ENCODE results near the gene CACNA2D1. TPM values are rescaled to one million over a fixed set of nuclear protein-coding genes. Genes with fewer than 3 reads are reported as not detected.

Gene CACNA2D1
- polyA plus RNA-seq, 1 donor: 33.9 TPM

DNA sequence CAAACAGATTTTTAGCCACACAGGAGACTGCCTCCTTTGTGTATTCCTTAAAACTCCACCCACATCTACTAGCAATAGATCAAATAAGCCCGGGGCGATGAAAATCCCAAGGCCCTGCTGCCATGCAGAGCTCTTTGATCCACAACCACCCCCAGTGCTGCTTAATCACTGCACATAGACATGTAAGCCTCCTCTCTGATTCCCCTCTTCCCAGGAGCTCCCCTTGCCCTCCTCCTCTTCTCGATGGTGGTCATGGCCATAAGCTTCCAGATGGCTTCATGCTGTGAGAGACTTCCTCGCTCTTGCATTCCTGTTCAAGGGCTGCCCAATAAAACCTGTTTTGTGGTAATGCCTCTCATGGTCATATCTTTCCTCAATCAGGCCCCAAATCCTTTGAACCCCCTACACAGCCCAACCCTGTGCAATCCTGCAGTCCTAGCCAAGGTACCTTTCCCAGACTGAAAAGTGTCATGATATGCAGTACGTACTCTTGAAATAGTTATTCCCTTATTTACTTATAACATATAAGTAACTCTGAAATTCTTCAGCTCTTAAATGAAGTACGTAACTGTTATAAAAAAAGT is 158.5 kb downstream of the CACNA2D1 start:
- DNase-seq: no peak

DNA sequence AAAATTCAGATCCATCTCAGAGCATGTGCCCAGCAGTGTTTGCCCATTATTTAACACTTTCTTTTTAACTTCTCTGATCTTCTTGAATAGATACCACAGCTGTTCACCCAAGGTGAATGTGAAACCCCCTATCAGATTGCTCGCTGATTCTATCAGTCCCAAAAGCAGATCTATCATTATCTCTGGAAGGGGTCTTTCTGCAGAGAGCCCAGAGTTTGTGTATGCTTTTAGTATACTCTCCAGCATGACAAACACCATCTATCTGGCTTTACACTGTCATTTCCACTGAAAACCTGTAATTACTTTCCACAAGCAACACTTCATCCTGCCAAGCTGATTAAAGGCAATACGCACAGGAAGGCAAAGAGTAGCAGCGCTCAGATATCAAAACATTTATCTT is 168.2 kb downstream of the CACNA2D1 start:
- DNase-seq: no peak

DNA sequence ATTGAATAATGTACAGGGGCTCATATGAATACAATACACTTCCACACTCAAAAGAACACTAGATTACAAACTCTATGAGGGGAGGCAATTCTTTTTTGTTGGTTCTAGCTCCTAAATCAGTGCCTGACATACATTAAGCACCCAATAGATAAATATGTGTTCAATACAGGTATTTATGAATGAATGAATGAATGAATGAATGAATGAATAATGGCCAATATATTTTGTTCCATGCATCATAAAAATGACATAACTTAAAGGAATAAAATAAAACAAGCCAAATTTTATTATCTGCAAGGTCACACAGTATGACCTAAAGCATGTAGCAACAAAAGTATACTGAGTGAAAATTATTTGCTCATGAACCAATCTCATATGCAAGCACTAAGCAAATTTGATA is 168.9 kb downstream of the CACNA2D1 start:
- DNase-seq: no peak

DNA sequence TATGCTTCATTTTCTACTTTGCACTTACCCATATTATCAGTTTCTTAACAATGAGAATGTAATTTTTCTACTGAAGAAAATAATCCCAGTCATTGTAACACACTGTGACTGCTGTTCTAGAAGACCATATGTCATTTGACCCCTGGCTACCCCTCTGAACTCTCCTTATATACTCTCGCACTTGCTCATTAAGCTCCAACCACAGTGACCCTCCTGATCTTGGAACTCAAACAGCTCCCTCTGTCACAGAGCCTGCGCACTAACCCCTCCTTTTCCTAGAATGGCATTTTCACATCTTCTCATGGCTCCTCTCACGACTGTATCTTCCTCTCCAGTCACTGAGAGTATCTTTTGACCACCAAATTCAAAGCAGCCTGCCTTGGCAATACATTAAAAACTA is 169.7 kb downstream of the CACNA2D1 start:
- no peak for DNase-seq

DNA sequence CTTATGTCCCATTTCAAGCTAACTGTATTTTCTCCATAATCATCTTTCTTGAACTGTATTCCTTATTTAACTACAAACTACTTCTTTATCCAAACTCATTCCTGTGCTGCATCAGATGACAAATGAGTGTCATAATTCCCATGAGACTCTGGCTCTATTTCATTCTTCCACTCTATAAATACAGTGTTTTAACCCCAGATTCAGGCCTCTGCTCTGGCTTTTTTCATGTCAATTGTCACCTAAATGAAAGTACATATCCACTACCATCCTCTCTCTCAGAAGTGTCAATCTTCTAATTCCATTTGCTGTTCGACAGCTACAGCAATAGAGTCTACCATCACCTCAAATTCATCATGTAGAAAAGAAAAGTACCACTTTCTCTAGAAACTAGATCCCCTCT is 172.7 kb downstream of the CACNA2D1 start:
- no peak for DNase-seq

DNA sequence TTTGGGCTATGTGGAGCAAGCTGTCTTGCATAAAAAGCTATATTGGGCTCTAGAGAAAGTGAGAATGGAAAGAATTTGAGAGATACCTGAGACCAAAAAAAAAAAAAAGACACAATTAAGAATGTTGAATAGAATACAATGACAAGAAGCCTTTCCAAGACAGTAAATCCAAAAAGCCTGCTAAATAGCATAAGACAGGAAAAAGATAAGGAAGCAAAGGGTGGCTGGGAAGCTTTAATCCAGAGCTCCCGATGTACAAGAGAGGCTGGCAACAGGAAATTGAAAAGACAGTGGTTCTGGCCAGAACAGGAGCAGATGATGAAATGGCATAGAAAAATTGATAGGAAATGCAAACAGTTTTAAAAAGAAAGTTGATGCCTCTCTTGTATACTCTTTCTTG is 174.9 kb downstream of the CACNA2D1 start:
- DNase-seq: no peak

DNA sequence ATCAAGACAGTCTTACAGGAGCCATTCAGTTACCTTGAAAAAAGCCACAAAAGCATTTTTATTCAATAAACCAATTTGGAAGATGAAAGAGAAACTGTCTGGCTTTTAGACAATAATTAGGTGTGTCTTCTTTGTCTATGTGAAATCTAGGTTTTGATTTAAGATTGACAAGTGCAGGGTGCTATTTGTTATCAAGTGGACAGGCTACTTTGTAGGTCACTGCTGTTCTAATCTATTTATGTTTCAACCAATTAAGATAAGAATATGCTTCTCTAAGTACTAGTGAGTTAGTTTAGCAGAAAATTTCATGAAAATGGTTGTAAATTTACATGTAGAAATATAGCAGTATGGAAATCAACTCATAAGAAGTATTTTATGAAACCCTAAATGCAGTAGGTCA is 177.5 kb downstream of the CACNA2D1 start:
- no peak for DNase-seq

DNA sequence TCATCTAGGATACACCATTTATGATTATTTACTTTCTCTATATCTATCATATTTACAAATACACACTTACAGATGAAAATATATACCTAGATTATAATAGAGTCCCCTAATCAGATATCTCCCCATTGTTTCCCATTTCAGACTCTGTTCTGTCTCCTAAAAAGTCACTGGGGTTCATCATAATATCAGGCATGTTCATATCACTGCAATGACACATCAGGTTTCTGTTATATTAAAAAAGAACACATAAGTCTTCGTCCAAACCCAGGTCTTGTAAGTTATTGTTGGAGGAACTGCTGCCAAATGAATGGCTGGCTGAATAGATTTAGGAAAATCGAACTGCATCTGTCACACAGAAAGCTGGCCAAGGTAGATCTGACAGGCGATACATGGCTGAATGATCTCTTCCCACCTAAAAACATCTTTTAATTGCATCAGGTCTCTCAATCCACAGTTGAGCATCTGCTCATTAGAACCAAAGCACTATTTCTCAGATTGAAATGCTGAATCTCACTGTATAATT is 178.7 kb downstream of the CACNA2D1 start:
- no peak for DNase-seq

DNA sequence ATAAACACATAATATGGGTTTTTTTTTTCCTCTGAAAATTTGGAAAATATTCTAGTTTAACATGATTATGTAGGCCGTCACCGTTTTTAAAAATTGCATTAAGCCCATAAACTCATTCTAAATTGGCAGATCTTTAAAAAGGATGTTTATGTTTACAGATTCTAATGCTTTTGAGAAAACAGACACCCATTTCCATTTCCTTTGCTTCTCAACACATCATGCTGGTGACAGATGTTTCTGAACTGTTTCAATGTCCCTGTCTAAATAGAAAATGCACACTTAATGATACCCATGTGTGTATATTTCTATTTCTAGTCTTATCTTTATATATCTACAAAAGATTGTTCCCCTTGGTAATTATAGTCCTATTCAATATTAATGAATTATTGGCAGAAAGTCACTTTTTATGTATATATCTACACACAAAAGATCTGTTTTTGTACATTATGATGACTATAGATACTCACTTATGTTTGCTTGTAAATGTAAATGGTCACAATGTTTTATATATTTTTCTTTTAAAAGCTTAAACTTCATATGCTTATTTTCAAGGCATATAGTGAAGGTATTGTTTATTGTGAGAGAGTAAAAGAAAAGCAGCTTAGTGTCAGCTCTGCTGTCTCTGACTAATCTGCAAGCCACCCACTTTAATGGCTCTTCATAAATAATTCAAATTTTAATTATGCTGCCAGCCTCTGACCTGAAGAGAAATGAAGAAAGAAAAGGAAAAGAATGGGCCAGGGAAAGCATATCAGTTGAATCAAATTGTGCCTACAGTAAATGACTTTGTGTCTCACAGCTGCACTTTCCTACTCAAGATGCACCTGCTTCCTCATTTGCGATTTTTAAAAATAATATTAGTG is 179.4 kb downstream of the CACNA2D1 start:
- no peak for DNase-seq

DNA sequence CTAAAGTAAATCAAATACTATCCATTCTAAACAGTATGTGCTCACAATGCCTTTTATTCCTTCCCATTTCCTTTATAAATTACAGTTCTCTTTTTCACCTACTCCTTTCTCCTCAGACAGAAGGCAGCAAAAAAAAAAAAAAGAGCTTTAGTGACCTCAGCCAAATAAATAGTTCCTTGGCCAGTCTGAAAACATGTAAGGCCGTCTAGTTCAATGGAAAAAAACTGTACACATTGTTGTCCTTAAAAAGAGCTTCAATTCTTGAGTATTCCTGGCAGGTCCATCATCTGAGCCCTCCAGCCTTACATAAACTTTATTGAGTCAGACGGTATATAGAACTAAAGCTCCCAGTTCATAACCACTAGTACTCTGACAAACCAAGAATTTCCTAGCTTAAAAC is 185.4 kb downstream of the CACNA2D1 start:
- no peak for DNase-seq

DNA sequence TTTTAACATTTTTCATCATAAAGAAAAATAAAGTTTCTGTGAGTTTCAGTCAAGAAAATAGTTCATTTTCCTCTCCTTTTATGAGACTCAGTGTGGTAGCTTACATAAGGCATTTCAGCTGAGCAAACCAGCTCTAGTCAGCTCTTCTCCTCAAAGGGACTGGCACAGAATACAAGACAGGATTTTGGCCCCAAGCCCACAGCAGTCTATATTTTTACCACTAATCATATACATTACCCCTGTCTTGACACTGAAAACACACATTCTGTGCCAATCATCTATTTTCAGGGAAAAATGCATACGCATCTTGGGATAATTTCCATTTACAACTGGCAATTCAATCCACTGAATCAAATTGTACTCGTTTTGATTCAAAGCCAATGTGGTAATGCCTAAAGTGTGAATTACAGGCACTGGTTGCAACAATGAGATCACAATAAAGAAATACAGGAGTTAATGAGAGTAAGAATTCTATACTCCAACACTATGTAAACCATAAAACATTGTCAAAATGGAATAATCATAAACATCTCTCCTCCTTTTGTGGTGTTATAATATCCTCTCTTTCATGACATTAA is 186.4 kb downstream of the CACNA2D1 start:
- DNase-seq: no peak

DNA sequence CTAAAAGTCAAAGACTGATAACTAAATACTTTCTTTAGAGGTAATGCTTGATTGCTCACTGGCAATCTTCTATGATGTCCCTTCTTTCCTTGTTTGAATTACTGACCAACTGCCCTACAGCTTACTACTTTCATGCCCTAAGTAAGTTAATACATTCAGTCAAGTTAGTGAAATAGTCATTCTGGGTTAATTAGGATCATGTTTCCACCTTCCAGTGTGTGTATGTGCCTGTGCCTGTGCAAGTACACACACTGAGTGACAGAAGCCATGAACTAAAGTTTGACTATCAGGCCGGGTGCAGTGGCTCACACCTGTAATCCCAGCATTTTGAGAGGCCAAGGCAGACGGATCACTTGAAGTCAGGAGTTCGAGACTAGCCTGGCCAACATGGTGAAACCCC is 187.9 kb downstream of the CACNA2D1 start:
- DNase-seq: no peak

DNA sequence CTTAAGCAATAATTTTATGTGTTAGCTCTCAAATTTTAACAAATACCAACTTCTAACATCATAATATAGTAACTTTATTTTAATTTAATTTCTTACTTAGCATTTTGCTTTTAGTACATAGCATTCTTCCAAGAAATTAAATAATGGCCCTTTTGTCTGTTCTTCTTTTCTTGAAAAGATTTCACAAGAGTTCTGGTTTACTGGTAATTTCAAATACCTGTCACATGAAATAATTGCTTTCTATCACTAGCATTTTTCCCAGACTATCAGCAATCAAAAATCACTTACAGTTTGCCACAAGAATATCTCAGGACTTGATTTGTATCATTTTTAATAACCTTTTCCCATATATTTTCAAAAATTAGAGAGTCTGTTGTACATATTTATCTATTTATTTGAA is 193.0 kb downstream of the CACNA2D1 start:
- DNase-seq: no peak

DNA sequence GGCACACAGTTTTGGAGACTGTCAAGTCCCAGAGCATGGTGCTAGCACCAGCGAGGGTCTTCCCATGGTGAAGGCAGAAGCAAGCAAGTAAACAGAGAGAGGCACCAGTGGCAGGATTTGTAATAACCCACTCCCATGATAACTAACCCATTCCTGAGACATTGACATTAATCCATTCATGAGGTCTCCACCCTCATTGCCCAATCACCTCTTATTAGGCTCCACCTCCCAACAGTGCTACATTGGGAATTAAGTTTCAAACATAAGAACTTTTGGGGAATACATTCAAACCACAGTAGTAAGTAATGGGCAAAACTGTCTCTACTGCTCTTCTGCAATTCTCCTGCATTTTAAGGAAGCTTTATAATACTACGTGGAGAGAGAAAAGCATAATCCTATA is 193.6 kb downstream of the CACNA2D1 start:
- DNase-seq: no peak

DNA sequence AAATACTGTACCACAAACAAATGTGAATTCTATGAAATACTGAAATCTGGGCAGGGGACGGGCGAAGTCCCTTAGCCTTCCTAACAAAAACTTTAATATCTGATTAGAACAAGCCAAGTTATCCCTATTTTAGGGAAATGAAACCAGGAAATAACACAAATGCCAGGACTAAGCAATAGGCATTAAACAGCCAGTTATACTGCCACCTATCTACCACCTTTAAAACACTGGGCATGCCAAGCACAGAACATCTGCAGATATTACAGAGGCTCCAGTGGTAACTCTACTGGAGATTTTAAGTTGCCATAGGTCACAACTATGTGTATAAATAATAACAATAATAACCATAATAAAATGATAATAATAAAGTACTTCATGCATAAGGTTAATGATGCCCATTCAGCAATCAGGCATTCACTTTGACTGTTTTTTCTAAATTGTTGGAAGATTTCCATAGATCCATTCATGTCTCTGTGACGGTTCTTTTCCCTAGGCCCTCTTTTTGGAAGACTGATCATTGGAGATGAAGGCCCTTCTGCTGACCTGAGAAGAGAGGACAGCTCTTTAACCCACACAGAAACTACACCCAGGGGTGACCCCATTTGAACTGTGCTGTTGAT is 195.7 kb downstream of the CACNA2D1 start:
- no peak for DNase-seq

DNA sequence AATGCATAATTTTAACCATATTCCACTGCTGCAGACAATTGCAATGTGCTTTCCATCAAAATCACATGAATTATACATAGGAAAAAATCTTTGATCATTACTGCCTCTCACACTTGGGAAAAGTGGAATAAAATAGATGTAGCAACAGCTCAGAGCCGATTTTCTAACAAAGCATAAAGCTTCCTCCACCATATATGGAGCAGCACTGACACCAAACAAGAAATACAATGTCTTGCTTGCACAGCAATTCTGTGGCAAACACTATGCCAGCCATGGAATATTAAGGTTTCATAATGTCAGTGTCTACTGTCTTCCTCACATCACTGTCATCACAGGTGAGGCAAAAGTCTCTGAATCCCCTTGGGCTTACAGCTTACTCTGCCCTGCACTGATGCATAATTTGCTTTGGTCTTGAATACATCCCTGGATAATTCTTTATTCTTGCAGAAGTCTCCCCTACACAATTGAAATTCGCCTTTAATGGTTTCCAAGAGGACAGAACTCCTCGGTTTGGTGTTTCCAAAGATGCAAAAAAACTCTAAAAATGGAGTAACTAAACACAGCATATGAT is 198.5 kb downstream of the CACNA2D1 start:
- no peak for DNase-seq

DNA sequence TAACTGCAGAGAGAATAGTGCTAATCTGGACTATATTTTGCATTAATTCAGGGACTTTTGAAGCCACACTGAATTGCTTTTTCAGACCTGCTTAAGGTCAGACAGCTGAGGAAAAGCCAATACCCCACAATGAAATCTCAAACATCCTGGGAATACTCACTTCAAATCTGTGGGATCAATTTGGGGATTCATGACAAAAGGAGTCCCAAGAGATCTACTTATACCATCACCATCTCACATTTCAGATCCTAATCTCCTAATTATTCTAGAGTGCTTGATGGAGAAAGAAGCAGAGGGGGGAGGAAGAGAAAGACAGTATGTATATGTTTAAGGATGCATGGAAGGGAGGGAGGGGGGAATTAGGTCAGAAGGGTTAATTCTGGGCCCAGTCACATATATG is 202.2 kb downstream of the CACNA2D1 start:
- DNase-seq: no peak

DNA sequence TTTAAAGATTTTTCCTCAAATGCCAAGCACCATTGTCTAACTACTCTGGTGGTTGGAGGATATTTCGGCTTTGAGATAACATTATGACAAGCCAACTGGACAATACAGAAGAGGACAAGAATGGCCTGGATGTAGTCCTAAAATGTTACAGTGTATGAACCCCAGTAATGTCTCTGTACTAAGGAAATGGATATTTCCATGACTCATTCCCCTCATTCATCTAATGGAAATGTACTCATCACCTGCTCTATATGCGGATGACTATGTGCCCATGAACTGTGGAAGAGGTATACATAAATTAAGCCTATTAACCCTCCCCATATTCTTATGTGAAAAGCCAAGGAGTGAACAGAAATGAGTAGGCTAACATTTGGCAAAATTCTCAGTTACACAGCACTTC is 207.9 kb downstream of the CACNA2D1 start:
- no peak for DNase-seq

DNA sequence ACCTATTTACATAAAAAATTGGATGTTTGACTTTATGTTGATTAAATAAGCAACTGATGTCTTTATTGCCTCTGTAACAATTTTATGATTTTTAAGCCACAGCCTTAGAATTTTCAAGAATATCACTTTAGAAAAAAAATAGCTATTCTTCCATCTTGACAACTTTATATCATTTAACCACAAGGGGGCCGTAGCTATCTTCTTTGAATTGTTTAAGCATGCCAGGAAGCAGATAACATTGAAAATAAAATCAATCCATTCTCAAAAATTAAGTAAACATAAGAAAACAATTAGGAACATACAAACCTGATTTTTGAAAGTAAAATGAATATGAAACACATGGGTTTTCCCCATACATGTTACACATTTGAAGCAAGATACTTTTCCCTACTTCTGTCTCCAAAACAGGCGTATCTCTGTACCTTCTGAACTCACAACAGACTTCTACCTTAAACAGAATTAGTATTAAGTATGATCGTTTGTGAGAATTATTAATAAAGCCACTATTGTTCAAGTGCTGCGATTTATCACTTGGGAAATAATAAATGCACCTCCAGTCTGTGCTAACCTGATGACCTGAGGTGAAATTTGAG is 209.0 kb downstream of the CACNA2D1 start:
- DNase-seq: peak; percentile 46

DNA sequence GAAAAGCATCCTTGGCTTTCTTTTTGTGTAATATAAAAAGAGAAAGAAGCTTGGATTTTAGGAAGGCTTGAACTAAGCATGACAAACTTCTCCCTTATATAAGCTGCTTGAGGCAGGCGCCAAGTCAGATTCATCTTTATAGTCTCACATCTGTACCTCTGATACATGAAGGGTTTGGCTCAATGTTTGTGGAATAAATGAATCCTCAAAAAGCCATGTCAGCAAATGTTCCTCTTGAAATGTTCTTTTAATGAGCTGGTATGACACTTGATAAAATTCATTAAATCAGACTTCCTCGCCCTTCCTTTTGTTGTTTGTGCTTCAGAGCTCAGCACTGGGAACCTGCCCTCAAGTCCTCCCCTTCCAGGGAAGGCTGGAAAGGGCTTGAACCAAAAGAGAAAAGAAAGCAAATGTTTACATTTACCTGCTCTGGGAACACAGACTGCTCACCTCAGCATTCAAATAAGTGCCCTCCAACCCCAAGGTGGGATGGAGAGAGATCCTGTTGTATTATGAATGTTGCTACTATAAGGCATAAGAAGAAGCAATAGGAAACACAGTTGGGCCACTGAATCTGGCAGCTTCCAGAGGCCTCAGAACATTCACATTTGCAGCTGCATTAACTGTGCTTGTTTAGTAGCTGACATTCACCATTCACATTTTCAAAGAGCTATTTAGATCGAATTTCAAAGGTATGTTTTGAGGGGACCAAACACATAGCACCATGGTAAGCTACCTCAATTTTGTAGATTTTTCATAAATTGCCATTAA is 212.6 kb downstream of the CACNA2D1 start:
- DNase-seq: no peak

DNA sequence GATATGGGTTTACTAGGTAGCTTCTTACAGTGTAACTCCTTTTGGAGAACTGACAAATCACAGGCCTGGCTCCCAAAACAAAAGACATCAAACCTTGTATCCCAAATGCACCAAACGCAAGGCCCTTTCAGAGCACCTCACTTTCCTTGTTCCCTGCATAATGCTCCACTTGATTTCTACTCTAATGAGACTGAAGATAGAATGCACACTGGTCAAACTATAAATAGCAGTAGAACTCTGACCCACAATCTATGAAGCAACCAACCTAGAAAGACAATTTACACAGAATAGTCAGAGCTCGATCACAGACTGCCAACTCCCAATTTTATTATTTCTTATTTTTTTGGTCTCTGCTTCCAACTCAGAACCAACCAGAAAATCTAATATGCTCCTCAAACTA is 214.4 kb downstream of the CACNA2D1 start:
- DNase-seq: no peak
